Ascending aorta (tissue), 2 donors: ENCODE results near the gene TPBG. TPM values are rescaled to one million over a fixed set of nuclear protein-coding genes. Genes with fewer than 3 reads are reported as not detected.
"Not testable (repeated sequence)": the region's sequence is repeated elsewhere in the genome, so short reads cannot be mapped to it uniquely, and the experiment has no call there.

ENCODE experiments used
- DNase-seq, 2 donors: peaks; one replicate each; pipeline ENCODE4 v3.0.0-alpha.2; 2019; ENCODE audit warnings: low spot score in 2 of 2
- H3K27ac ChIP-seq, 2 donors: fragments of 200-600 bp; sonication (generic); one replicate each; pipeline ENCODE4 v1.5.1; 2016 to 2017; ENCODE audit warnings: mild to moderate bottlenecking in 1 of 2
- H3K27me3 ChIP-seq: fragments of 200-600 bp; sonication (generic); one replicate; pipeline ENCODE4 v1.5.1; 2017
- H3K36me3 ChIP-seq, 2 donors: fragments of 200-600 bp; sonication (generic); one replicate each; pipeline ENCODE4 v1.5.1; 2016
- H3K4me1 ChIP-seq, 2 donors: fragments of 200-600 bp; sonication (generic); one replicate each; pipeline ENCODE4 v1.5.1; 2016 to 2017; ENCODE audit warnings: mild to moderate bottlenecking in 1 of 2
- H3K4me3 ChIP-seq, 2 donors: fragments of 200-600 bp; sonication (generic); one replicate each; pipeline ENCODE4 v1.5.1; 2016 to 2017; ENCODE audit warnings: mild to moderate bottlenecking in 1 of 2
- H3K9me3 ChIP-seq, 2 donors: fragments of 200-600 bp; sonication (generic); one replicate each; pipeline ENCODE4 v1.5.1; 2016
- CTCF ChIP-seq, 3 experiments: fragments of 200-600 bp in 2 of 3; fragments of 450-650 bp in 1 of 3; sonication (generic) in 2 of 3; IDR thresholded peaks; one replicate each; pipeline ENCODE4 v1.5.1; 2016 to 2019; ENCODE audit warnings: antibody characterized with exemption in 3 of 3, mild to moderate bottlenecking in 1 of 3, moderate library complexity in 1 of 3
- intact Hi-C: fragments of 100-400 bp; cut with DNase I; formaldehyde crosslinking; loops from one replicate; pipeline ENCODE4 v1.15.1; 2023
- total RNA-seq: library from RNA; depleted of rRNA; stranded (reverse); fragments of >200 nt; gene quantifications from one replicate; pipeline ENCODE4 v1.1.0, GENCODE V29; 2016

The TPBG gene
- total RNA-seq, 1 donor from 2014 or later, result 60.1 TPM

GRCh38 chr6:82380566-82381185, 17.1 kb downstream of the TPBG start:
- H3K4me3 ChIP-seq, result no peak overlapping the region
- intact Hi-C loops, result no loop called here
- H3K9me3 ChIP-seq, result no peaks in the 10 kb centered on the region
- DNase-seq, result no peak
- no peaks in the 10 kb centered on the region for H3K27me3 ChIP-seq
- no peak for TF ChIP-seq CTCF (IDR thresholded peaks at IDR 0.05)
- H3K36me3 ChIP-seq, result no peaks in the 10 kb centered on the region
- no peaks in the 10 kb centered on the region for H3K4me1 ChIP-seq
- H3K27ac ChIP-seq, result no peak overlapping the region

GRCh38 chr6:82381278-82381677, 17.7 kb downstream of the TPBG start:
- H3K27ac ChIP-seq, result no peak overlapping the region
- no peaks in the 10 kb centered on the region for H3K4me1 ChIP-seq
- H3K27me3 ChIP-seq, result no peaks in the 10 kb centered on the region
- intact Hi-C loops, result no loop called here
- no peak for DNase-seq
- no peaks in the 10 kb centered on the region for H3K9me3 ChIP-seq
- H3K36me3 ChIP-seq, result no peaks in the 10 kb centered on the region
- no peak for TF ChIP-seq CTCF (IDR thresholded peaks at IDR 0.05)
- no peak overlapping the region for H3K4me3 ChIP-seq

GRCh38 chr6:82385102-82385501, 21.5 kb downstream of the TPBG start:
- TF ChIP-seq CTCF (IDR thresholded peaks at IDR 0.05), result no peak
- DNase-seq, result no peak
- Histone ChIP-seq H3K9me3 (no peaks in the 10 kb centered on the region), H3K27ac (no peak overlapping the region), H3K4me1 (no peaks in the 10 kb centered on the region), H3K27me3 (no peaks in the 10 kb centered on the region), H3K4me3 (no peak overlapping the region), H3K36me3 (no peaks in the 10 kb centered on the region)
- intact Hi-C loops, result no loop called here

GRCh38 chr6:82385546-82385945, 21.9 kb downstream of the TPBG start:
- no peak for DNase-seq
- TF ChIP-seq CTCF (IDR thresholded peaks at IDR 0.05), result no peak
- H3K4me3 ChIP-seq, result no peak overlapping the region
- H3K27me3 ChIP-seq, result no peaks in the 10 kb centered on the region
- intact Hi-C loops, result no loop called here
- no peaks in the 10 kb centered on the region for H3K4me1 ChIP-seq
- no peaks in the 10 kb centered on the region for H3K36me3 ChIP-seq
- H3K27ac ChIP-seq, result no peak overlapping the region
- no peaks in the 10 kb centered on the region for H3K9me3 ChIP-seq

- no peaks in the 10 kb centered on the region for H3K27me3 ChIP-seq
- no peak for DNase-seq
- H3K9me3 ChIP-seq, result no peaks in the 10 kb centered on the region
- H3K36me3 ChIP-seq, result no peaks in the 10 kb centered on the region
- no peak overlapping the region for H3K27ac ChIP-seq
- no peak for TF ChIP-seq CTCF (IDR thresholded peaks at IDR 0.05)
- no peak overlapping the region for H3K4me3 ChIP-seq
- intact Hi-C loops, result no loop called here
- H3K4me1 ChIP-seq, result no peaks in the 10 kb centered on the region
Measured at GRCh38 chr6:82385961-82386360, 22.3 kb downstream of the TPBG start.

GRCh38 chr6:82394770-82395169, 31.2 kb downstream of the TPBG start:
- intact Hi-C loops, DNase-seq, H3K36me3 ChIP-seq, H3K4me3 ChIP-seq, H3K9me3 ChIP-seq, H3K27ac ChIP-seq, H3K27me3 ChIP-seq: not testable (repeated sequence)
- peaks cover 0 to 13% of the 10 kb centered on the region in 2 donors for H3K4me1 ChIP-seq
